Loucy (cell line): ENCODE measurements around the gene SURF6.

ENCODE experiments used
- CTCF ChIP-seq: fragments of 200-600 bp; sonication (generic); conservative IDR thresholded peaks from 2 replicates; pipeline ENCODE4 v1.5.1; 2014; ENCODE audit warnings: mild to moderate bottlenecking, antibody characterized with exemption, low read length
- EZH2phosphoT487 ChIP-seq: fragments of 200-600 bp; IDR thresholded peaks from 2 replicates; pipeline ENCODE4 v1.6.1; 2018; ENCODE audit warnings: antibody characterized with exemption, mild to moderate bottlenecking, moderate library complexity, borderline replicate concordance

DNA sequence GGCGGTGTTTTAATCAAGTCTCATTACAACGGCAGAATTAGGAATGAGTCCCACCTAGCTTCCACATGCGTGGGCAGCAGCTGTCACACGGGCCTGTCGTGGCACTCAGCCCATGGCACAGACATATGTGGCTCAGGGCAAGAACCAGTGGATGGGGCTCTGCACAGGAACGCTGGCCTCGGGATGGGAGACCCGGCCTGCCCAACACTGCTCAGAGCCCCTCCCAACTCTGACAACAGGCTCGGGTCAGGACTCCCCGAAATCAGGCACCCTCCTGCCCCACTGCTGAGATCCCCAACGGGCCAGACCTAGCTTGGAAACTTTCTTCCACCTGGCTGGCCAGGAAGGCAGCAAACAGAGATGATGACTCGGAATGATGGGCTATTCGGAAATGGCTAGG, 4.9 kb upstream of the SURF6 start:
- no peak for TF ChIP-seq CTCF
- TF ChIP-seq EZH2phosphoT487 = no peak
